ENCODE data around the gene CLCNKB. TPM values are rescaled to one million over a fixed set of nuclear protein-coding genes. Genes with fewer than 3 reads are reported as not detected.

The CLCNKB gene
- total and polyA plus RNA-seq, 2 of the 13 experiments (the other 11 are each of a cell fraction or from before 2014, with no cell fraction given) = 0.04 TPM; not detected in 1

DNA sequence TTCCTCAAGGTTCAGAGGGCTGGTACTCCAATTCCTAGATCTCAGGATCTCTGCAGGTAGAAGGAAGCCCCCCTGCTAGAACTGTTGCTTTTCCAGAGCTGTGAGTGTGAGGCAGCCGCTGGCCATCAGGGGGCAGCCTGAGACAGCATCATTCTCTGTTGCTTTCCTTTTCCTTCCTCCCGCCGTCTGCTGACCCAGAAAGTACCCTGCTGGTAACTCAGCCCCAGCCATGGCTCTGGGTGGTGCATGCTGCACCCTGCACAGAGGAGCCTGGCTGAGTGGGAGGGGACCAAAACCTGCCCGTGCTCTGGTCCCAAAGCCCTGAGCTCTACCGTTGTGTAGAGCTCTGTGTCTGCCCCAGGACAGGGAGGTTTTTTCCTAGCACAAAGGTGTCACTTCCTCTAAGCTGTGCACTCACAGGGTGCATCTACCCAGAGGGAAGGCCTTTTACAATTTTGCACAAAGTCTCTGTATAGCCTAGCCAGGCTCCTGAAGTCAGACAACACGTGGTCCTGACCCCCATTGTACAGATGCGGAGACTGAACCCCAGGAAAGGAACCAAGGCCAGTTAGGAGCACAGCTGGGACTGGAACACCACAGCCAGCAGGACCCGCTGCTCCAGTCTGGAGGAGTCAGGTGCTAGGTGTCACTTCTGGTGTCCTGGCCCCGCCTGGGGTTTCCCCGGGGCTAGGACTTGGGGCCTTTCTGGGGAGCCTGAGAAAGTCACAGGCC is 35.5 kb downstream of the CLCNKB start:
- H3K36me3 ChIP-seq (replicated peaks in 1 of 2; ENCODE audit: control insufficient read depth in 1 of 2, insufficient read depth in 2 of 2, low read length in 2 of 2) = no peaks in the 10 kb centered on the region
- peaks cover 57% of the 10 kb centered on the region for H3K4me1 ChIP-seq (ENCODE audit: insufficient read depth, low read length)
- peak; percentile 93 for FAIRE-seq
- peak overlapping the region in 1 of 3 experiments; percentile 56; a peak in 2 of 6 replicates for H3K4me3 ChIP-seq (replicated peaks in 1 of 3; ENCODE audit: insufficient read depth in 1 of 3, low read depth in 2 of 3, low read length in 3 of 3)
- ChIA-PET CTCF (ENCODE audit: low intra/inter-chr PET ratio, low total read pairs) (interaction anchor here (1.7 to 5.7 kb wide), 2 partner anchors 109 to 165 kb away, joined by 9 to 98 read pairs; no protein-coding TSS in a partner anchor), POLR2A (interaction anchor here (1.0 to 1.2 kb wide), 6 partner anchors 78 to 165 kb away, joined by 3 to 4 read pairs (median 4); no protein-coding TSS in a partner anchor)
- peak overlapping the region; percentile 91 for H3K4me2 ChIP-seq (ENCODE audit: low read depth, low read length)
- peak; percentile 70 for DNase-seq (ENCODE audit: low spot score)
- ATAC-seq = peak; percentile 81
- H3K27me3 ChIP-seq (ENCODE audit: control insufficient read depth in 1 of 2, insufficient read depth in 2 of 2, low read length in 2 of 2) = peaks cover 0 to 21% of the 10 kb centered on the region in 2 experiments; a peak in 4 of 5 replicates
- H3K27ac ChIP-seq (ENCODE audit: extremely low read length, insufficient read depth, low read length) = no peak overlapping the region
- no peak overlapping the region for H2AFZ ChIP-seq (ENCODE audit: low read length)
- 4% methylated on average over 7 of the region's 10 CpGs for WGBS (ENCODE audit: low lambda C conversion rate)
- intact Hi-C loops (cut with micrococcal nuclease; ENCODE audit: unreplicated experiment) (loop anchor here (1.0 to 10.0 kb wide), 4 partner anchors 66 to 166 kb away; partner anchors contain the start of gene CPLANE2), in situ Hi-C loops (cut with HindIII; ENCODE audit: extremely low pct_ligation_motif_present, low pct_unique_long_range_greater_than_20kb) (loop anchor here (5.0 kb wide), 2 partner anchors 103 to 163 kb away; no protein-coding TSS in a partner anchor)
- H3K79me2 ChIP-seq (ENCODE audit: insufficient read depth, low read length) = no peaks in the 10 kb centered on the region
- H3K9me3 ChIP-seq (ENCODE audit: low read length) = no peaks in the 10 kb centered on the region
- BruUV-seq (replicated peaks) = no TSS peak
- no peaks in the 10 kb centered on the region for H4K20me1 ChIP-seq (ENCODE audit: insufficient read depth, low read length)
- H3K9ac ChIP-seq (ENCODE audit: insufficient read depth, low read depth, low read length) = peak overlapping the region; percentile 23; the same call in 1 of the 2 replicates
- TF ChIP-seq ZSCAN12 (CRISPR knock-in tag; IDR thresholded peaks at IDR 0.05) (no peak), NCOA2 (CRISPR knock-in tag; IDR thresholded peaks at IDR 0.05) (no peak), KLF6 (CRISPR knock-in tag; IDR thresholded peaks at IDR 0.05) (no peak), ZNF510 (CRISPR knock-in tag; IDR thresholded peaks at IDR 0.05; ENCODE audit: low read depth) (no peak), ETV5 (CRISPR knock-in tag; IDR thresholded peaks at IDR 0.05; ENCODE audit: borderline replicate concordance) (peak; percentile 12; the same call in 1 of the 2 replicates), PAWR (CRISPR knock-in tag; IDR thresholded peaks at IDR 0.05; ENCODE audit: borderline replicate concordance) (no peak), ZNF205 (CRISPR knock-in tag; IDR thresholded peaks at IDR 0.05) (no peak), ZNF317 (CRISPR knock-in tag; IDR thresholded peaks at IDR 0.05) (no peak), FLYWCH1 (CRISPR knock-in tag; IDR thresholded peaks at IDR 0.05) (no peak), ZNF761 (CRISPR knock-in tag; conservative IDR thresholded peaks at IDR 0.05) (no peak), BORCS8-MEF2B (CRISPR knock-in tag; IDR thresholded peaks at IDR 0.05) (no peak), GZF1 (CRISPR knock-in tag; IDR thresholded peaks at IDR 0.05) (no peak), AKAP8 (CRISPR knock-in tag; IDR thresholded peaks at IDR 0.05) (no peak), MTA1 (CRISPR knock-in tag; IDR thresholded peaks at IDR 0.05; ENCODE audit: borderline replicate concordance) (no peak), SNAPC2 (CRISPR knock-in tag; IDR thresholded peaks at IDR 0.05) (no peak), CENPX (CRISPR knock-in tag; IDR thresholded peaks at IDR 0.05) (no peak), SMC3 (IDR thresholded peaks at IDR 0.05; ENCODE audit: low read length) (peak; percentile 88), MAFF (IDR thresholded peaks at IDR 0.05; ENCODE audit: low read depth, low read length) (no peak), ZEB1 (IDR thresholded peaks at IDR 0.05; ENCODE audit: insufficient replicate concordance, low read depth) (no peak), TARDBP (CRISPR knock-in tag; IDR thresholded peaks at IDR 0.05) (no peak), ZBTB4 (CRISPR knock-in tag; IDR thresholded peaks at IDR 0.05; ENCODE audit: borderline replicate concordance) (no peak)
- TF ChIP-seq, protein P1, sequence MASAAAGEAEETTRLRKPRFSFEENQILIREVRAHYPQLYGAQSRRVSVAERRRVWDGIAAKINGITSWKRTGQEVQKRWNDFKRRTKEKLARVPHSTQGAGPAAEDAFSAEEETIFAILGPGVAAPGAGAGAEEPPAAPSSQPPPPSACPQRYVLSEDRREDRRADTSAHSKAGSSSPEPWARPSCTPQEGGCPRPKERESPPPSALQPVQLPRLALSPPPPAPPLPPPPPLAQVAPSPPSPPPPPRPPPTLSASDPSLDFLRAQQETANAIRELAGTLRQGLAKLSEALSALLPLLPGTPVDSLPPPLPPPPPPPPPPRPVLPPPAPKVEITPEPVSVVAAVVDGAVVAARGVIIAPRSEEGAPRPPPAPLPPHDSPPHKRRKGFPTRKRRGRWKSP (CRISPR knock-in tag; IDR thresholded peaks at IDR 0.05) = no peak

Measured in HepG2 (cell line).